Measurements from ENCODE around the gene PTGES.
"Not testable (repeated sequence)": the region's sequence is repeated elsewhere in the genome, so short reads cannot be mapped to it uniquely, and the experiment has no call there.

PTGES gene

GRCh38 chr9:129777769-129778130, 24.9 kb upstream of the PTGES start:
- Histone ChIP-seq H3K27me3 (ENCODE audit: insufficient read depth, low read length) (no peaks in the 10 kb centered on the region), H3K9me3 (ENCODE audit: low read length) (no peaks in the 10 kb centered on the region), H3K4me1 (ENCODE audit: insufficient read depth, low read length) (peaks cover 13% of the 10 kb centered on the region), H3K36me3 (ENCODE audit: insufficient read depth, low read length) (no peaks in the 10 kb centered on the region), H3K4me3 (ENCODE audit: low read length) (no peak overlapping the region), H2AFZ (ENCODE audit: low read depth, low read length) (no peak overlapping the region)

DNA sequence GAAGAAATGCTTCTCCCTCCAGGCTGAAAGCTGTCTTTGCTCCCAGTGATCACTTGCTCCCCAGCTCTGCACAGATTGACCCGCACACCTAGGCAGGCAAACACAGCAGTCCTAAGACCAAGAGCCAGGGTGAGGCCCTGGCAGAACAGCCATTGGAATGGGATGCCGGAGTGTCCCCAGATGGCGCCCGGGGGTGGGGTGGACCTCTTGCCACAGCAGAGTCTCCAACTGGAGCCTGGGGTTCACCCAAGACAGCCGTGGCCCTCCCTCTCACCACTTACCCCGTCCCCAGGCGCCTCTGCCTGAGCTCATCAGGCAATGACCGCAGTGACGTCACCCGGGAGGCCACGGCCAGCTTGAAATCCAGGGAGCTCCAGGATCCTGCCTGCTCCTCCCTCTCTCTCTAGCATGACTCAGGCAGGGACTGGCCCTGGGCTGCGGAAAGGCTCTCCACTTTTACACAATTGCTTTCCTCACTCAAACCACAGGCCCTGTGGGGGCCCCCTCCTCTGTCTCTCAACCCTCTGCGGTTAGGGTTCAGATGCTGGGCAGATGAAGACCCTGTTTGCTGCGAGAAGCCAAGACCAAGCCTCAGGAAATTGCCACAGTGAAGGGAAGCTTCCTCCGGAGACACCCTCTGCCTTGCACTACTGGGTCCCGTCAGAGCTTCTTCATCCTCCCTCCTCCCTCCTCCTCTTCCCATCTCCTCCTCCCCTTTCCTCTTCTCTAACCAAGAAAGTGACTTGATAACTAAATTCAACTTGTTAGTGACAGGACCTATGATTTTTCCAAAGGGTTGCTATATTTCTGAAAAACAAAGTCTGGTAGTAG, 24.3 kb upstream of the PTGES start:
- Histone ChIP-seq H3K4me1 (ENCODE audit: insufficient read depth, low read length) (peaks cover 13% of the 10 kb centered on the region), H2AFZ (ENCODE audit: low read depth, low read length) (peak overlapping the region; percentile 96), H3K4me3 (ENCODE audit: low read length) (peak overlapping the region; percentile 20), H3K9me3 (ENCODE audit: low read length) (no peaks in the 10 kb centered on the region), H3K36me3 (ENCODE audit: insufficient read depth, low read length) (no peaks in the 10 kb centered on the region), H3K27me3 (ENCODE audit: insufficient read depth, low read length) (no peaks in the 10 kb centered on the region)

DNA sequence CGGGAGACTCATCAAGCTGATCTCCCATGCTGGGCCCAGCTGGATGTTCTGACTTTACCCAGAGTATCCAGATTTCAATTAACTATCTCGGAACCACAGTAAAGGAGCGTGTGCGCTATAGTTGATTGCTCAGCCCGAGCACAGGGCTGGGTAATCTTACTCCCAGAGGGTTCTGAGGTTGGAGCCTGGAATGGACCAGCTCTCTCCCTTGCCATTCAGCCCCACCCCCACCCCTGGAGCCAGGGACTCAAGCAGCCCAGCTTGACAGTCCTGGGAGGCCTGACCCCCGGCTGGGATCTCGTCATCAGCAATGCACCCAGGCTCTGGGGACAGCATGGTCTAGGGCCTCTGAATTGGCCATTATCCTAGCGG, 23.7 kb upstream of the PTGES start:
- peak overlapping the region; percentile 96 for H2AFZ ChIP-seq (ENCODE audit: low read depth, low read length)

DNA sequence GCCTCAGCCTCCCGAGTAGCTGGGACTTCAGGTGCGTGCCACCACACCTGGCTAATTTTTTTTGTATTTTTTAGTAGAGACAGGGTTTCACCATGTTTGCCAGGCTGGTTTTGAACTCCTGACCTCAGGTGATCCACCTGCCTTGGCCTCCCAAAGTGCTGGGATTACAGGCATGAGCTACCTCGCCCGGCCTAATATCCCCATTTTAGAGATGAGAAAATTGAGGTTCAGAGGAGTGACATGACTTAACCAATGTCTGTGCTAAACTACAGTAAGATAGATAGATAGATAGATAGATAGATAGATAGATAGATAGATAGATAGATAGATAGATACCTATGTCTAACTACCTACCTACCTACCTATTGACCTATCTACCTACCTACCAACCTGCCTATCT, 23.3 kb upstream of the PTGES start:
- not testable (repeated sequence) for H3K36me3 ChIP-seq (ENCODE audit: insufficient read depth, low read length); H3K9me3 ChIP-seq (ENCODE audit: low read length); H2AFZ ChIP-seq (ENCODE audit: low read depth, low read length); H3K27me3 ChIP-seq (ENCODE audit: insufficient read depth, low read length); H3K4me3 ChIP-seq (ENCODE audit: low read length)
- H3K4me1 ChIP-seq (ENCODE audit: insufficient read depth, low read length) = peaks cover 13% of the 10 kb centered on the region

More for the DNA sequence above, 23.7 kb upstream of the PTGES start:
- Histone ChIP-seq H3K36me3 (ENCODE audit: insufficient read depth, low read length) (no peaks in the 10 kb centered on the region), H3K27me3 (ENCODE audit: insufficient read depth, low read length) (no peaks in the 10 kb centered on the region), H3K9me3 (ENCODE audit: low read length) (no peaks in the 10 kb centered on the region), H3K4me1 (ENCODE audit: insufficient read depth, low read length) (peaks cover 13% of the 10 kb centered on the region), H3K4me3 (ENCODE audit: low read length) (peak overlapping the region; percentile 20)

DNA sequence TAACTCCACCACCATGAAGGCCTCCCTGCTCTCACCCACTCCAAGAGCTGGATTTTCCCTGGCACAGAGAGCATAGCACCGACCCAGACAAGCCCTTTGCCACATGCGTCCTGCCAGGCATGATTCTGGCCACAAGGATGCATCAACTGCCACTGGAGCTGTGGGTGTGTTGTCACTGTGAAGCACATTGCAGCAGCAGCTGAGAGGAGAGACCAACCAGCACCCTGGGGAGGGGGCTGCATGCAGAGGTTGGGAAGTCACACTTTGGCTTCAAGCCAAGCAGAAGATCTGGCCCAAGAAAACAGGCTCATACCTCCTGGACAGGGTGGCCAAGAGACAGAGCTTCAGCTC, 22.6 kb upstream of the PTGES start:
- Histone ChIP-seq H3K4me1 (ENCODE audit: insufficient read depth, low read length) (peaks cover 13% of the 10 kb centered on the region), H3K9me3 (ENCODE audit: low read length) (no peaks in the 10 kb centered on the region), H2AFZ (ENCODE audit: low read depth, low read length) (no peak overlapping the region), H3K4me3 (ENCODE audit: low read length) (no peak overlapping the region), H3K36me3 (ENCODE audit: insufficient read depth, low read length) (no peaks in the 10 kb centered on the region), H3K27me3 (ENCODE audit: insufficient read depth, low read length) (no peaks in the 10 kb centered on the region)

DNA sequence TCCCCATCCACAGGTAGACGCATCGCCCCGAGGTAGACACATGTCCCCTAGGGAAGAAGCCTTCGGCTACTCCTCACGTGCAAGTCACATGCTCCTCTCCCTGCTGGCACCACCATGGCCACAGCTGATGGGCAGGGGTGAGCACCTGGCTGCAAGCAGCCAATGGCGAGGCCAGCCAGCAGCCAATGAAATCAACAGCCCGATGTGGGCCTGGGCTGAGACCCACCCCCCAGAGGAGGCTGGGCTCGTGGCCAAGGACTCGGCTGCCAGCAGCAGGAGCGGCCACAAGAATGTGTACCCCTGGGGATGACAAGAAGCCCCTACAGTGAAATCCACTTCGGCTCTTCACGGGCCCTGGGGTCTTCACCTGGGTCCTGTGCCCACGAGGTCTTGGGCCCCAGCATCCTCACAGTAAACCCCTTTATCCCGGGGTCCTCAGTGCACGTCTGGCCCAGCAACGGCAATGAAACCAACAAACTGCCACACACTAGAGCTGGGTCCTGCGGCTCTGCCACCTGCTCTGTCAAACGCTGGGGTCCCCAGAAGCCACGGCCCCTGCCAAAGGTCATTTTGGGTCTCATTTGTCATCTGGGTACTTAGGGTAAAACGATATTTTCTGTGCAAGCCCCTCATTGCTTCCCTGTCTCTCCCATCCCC, 22.1 kb upstream of the PTGES start:
- Histone ChIP-seq H3K36me3 (ENCODE audit: insufficient read depth, low read length) (no peaks in the 10 kb centered on the region), H3K4me1 (ENCODE audit: insufficient read depth, low read length) (peaks cover 13% of the 10 kb centered on the region), H3K4me3 (ENCODE audit: low read length) (no peak overlapping the region), H3K9me3 (ENCODE audit: low read length) (no peaks in the 10 kb centered on the region), H2AFZ (ENCODE audit: low read depth, low read length) (no peak overlapping the region), H3K27me3 (ENCODE audit: insufficient read depth, low read length) (no peaks in the 10 kb centered on the region)

DNA sequence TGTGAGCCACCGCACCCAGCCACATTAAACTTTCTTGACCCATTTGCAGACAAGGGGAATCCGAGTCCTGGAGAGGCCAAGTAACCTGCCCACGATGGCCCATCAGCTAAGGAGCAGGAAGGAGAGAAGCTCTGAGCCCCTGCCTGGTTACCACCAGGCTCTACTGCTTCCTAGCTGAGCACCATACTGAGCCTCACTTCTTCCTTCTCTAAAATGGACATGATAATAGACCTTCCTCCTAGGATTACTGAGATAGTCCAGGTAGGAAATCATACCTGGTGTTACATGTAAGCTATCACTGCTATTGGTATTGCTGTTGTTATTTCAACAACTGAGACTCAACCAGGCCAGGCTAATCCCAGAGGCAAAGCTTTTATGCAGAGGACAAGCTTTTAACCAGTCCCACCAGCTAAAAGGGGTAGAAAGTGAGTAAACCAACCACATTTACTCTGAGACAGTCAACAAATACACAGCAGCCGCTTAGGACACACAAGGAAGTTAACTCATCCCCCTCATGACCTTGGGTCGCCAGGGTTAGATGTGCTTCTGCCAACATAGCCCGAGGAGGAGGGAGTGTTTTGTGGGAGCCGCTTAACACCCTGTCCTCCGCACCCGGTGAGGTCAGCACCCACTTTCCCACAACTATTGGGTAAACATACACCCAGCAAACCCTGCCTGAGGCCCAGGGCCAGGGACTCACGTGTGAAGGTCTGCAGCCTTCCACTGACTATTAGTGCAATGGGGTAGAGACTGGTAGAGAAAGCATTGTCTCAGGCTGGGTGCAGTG, 20.6 kb upstream of the PTGES start:
- H3K4me3 ChIP-seq (ENCODE audit: low read length) = no peak overlapping the region
- no peak overlapping the region for H2AFZ ChIP-seq (ENCODE audit: low read depth, low read length)

DNA sequence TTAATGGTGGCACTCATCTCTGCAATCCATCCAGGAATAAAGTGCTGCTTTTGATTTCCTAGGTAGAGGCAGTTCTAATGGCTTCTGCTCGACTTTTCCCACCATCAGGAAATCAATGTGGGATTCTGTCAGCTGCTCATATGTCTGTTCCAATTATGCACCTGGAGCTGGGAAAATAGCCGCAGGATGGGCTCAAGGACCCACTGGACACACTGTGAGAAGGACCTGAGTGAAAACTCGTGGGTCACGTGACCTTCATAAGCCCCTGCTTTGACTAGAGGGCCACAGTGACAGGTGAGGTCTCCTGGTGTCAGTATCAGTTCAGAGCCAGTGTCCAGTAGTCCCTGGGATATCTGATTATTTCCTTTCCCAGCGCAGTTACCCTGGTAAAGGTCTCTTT, 17.9 kb upstream of the PTGES start:
- no peak overlapping the region for H3K4me3 ChIP-seq (ENCODE audit: low read length)

More for the DNA sequence above, 20.6 kb upstream of the PTGES start:
- no peaks in the 10 kb centered on the region for H3K27me3 ChIP-seq (ENCODE audit: insufficient read depth, low read length)
- H3K36me3 ChIP-seq (ENCODE audit: insufficient read depth, low read length) = no peaks in the 10 kb centered on the region
- H3K9me3 ChIP-seq (ENCODE audit: low read length) = no peaks in the 10 kb centered on the region
- H3K4me1 ChIP-seq (ENCODE audit: insufficient read depth, low read length) = peaks cover 13% of the 10 kb centered on the region

GRCh38 chr9:129769669-129770068, 16.8 kb upstream of the PTGES start:
- peaks cover 3% of the 10 kb centered on the region for H3K27me3 ChIP-seq (ENCODE audit: insufficient read depth, low read length)
- H3K4me1 ChIP-seq (ENCODE audit: insufficient read depth, low read length) = no peaks in the 10 kb centered on the region

More for the DNA sequence above, 17.9 kb upstream of the PTGES start:
- no peak overlapping the region for H2AFZ ChIP-seq (ENCODE audit: low read depth, low read length)
- no peaks in the 10 kb centered on the region for H3K9me3 ChIP-seq (ENCODE audit: low read length)
- H3K27me3 ChIP-seq (ENCODE audit: insufficient read depth, low read length) = peaks cover 3% of the 10 kb centered on the region
- no peaks in the 10 kb centered on the region for H3K4me1 ChIP-seq (ENCODE audit: insufficient read depth, low read length)
- no peaks in the 10 kb centered on the region for H3K36me3 ChIP-seq (ENCODE audit: insufficient read depth, low read length)

GRCh38 chr9:129768486-129768885, 15.6 kb upstream of the PTGES start:
- Histone ChIP-seq H2AFZ (ENCODE audit: low read depth, low read length) (no peak overlapping the region), H3K9me3 (ENCODE audit: low read length) (no peaks in the 10 kb centered on the region), H3K27me3 (ENCODE audit: insufficient read depth, low read length) (peaks cover 3% of the 10 kb centered on the region), H3K36me3 (ENCODE audit: insufficient read depth, low read length) (no peaks in the 10 kb centered on the region), H3K4me3 (ENCODE audit: low read length) (no peak overlapping the region), H3K4me1 (ENCODE audit: insufficient read depth, low read length) (no peaks in the 10 kb centered on the region)

More at GRCh38 chr9:129769669-129770068, 16.8 kb upstream of the PTGES start:
- no peaks in the 10 kb centered on the region for H3K9me3 ChIP-seq (ENCODE audit: low read length)
- no peak overlapping the region for H2AFZ ChIP-seq (ENCODE audit: low read depth, low read length)
- H3K36me3 ChIP-seq (ENCODE audit: insufficient read depth, low read length) = no peaks in the 10 kb centered on the region
- no peak overlapping the region for H3K4me3 ChIP-seq (ENCODE audit: low read length)

GRCh38 chr9:129765764-129766317, 13.0 kb upstream of the PTGES start:
- no peaks in the 10 kb centered on the region for H3K36me3 ChIP-seq (ENCODE audit: insufficient read depth, low read length)
- no peaks in the 10 kb centered on the region for H3K4me1 ChIP-seq (ENCODE audit: insufficient read depth, low read length)

DNA sequence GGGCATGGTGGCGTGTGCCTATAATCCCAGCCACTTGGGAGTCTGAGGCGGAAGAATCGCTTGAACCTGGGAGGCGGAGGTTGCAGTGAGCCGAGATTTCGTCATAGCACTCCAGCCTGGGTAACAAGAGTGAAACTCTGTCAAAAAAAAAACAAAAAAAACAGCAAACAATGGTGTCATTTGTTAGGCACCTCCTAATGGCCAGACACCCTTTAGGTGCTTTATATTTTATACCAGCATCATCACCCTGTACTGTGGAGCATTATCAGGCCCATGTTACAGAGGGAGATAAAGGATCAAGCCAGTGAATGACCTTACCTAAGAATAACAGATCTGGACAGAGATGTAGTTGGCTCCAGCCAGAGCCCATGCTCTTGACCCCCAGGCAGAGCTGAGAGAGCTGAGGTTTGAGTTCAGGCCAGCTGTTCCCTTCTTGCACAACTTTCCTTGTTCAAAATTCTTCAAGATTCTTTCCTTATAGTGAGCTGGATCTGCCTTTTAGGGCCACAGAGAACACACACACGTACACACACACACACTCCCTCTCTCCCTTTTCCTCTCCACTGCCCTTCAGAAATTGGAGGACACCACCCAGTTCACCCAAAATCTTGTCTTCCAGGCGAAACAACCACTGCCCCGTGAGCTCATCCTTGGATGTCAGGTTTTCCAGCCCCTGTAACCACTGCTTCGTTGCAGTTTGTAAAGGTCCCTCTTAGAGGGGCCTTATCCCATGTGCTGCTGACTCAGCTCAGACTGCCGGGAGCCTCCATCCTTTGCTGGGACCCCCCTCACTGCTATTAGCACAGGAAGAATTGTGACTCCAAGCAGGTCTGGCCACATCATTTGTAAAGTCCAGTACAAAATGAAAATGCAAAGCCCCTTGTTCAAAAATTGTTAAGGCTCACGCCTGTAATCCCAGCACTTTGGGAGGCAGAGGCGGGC, 10.4 kb upstream of the PTGES start:
- Histone ChIP-seq H3K9me3 (ENCODE audit: low read length) (no peaks in the 10 kb centered on the region), H3K4me1 (ENCODE audit: insufficient read depth, low read length) (no peaks in the 10 kb centered on the region), H2AFZ (ENCODE audit: low read depth, low read length) (no peak overlapping the region), H3K27me3 (ENCODE audit: insufficient read depth, low read length) (peaks cover 5% of the 10 kb centered on the region), H3K4me3 (ENCODE audit: low read length) (no peak overlapping the region), H3K36me3 (ENCODE audit: insufficient read depth, low read length) (no peaks in the 10 kb centered on the region)

More at GRCh38 chr9:129765764-129766317, 13.0 kb upstream of the PTGES start:
- H3K9me3 ChIP-seq (ENCODE audit: low read length) = no peaks in the 10 kb centered on the region
- no peak overlapping the region for H2AFZ ChIP-seq (ENCODE audit: low read depth, low read length)
- no peak overlapping the region for H3K4me3 ChIP-seq (ENCODE audit: low read length)
- H3K27me3 ChIP-seq (ENCODE audit: insufficient read depth, low read length) = peaks cover 5% of the 10 kb centered on the region

Data from neuron (in vitro differentiated cells).